NCI-H446 treated with DMSO at 0.1 percent for 48 hours (cell line): Measurements from ENCODE around the gene NRG2.

ENCODE experiments used
- DNase-seq: peaks from one replicate; lab custom pipeline; 2025; lab: John Stamatoyannopoulos, UW

Gene NRG2

DNA sequence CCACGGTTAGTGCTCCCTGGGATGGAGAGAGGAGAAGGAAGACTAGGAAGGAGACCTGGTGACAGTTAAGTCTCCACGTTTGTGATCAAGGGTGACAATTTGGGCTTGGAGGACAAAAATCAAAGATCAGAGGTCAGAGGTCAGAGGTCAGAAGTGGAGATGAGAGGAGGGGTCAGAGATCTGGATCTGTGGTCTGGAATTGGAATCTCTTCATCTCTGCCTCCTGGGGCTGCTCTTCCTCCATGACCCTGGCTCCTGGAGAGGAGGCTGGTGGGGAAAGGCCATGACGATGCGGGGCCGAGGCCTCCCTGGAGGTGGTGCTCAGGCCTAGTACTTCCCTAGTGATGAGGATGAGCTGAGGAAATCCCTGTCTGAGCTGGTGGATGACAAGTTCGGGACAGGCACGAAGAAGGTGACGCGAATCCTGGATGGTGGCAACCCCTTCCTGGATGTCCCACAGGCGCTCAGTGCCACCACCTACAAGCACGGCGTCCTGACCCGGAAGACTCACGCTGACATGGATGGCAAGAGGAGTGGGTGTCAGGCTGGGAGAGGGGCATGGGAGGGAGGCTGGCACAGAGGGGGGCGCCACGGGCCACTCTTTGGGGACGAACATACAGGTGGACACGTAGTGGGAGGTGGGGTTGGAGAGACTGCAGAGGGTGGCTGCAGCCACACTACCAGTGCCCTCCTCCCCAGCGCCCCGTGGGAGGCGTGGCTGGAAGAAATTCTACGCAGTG is 206.5 kb downstream of the NRG2 start:
- DNase-seq = no peak

DNA sequence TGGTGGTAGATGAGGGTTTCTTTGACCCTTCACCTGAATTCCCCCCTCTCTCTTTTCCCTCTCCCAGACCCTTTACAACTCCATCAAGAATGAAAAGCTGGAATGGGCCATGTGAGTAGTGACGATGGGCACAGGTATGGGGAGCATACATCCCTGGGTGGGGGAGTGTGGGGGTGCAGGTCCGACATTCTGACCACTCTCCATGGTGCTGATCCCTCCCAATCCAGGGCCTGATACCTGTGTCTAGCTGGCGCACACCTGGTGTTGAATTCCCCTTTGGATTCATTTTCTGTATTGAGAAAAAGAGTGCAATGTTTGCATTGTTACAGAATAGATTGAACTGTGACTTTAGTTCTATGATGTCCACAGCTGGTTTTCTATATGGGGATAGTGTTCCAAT is 207.4 kb downstream of the NRG2 start:
- DNase-seq = no peak

DNA sequence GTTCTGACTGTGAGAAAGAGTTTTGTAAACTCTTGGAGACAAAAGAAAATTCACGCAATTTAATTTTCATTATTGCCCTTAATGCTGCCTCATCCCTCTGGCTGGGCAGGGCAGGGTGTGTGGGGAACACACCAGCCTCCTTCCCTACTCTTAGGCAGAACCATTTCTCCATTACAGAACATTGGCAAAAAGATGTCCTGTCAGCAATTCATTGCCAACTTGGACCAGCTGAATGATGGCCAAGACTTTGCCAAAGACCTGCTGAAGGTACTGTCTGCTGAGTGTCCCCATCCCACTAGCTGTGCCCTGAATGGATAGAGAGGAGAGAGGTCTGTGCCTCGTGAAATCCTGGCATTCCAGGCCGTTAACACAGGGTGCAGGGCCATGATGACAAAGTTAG is 209.6 kb downstream of the NRG2 start:
- no peak for DNase-seq

DNA sequence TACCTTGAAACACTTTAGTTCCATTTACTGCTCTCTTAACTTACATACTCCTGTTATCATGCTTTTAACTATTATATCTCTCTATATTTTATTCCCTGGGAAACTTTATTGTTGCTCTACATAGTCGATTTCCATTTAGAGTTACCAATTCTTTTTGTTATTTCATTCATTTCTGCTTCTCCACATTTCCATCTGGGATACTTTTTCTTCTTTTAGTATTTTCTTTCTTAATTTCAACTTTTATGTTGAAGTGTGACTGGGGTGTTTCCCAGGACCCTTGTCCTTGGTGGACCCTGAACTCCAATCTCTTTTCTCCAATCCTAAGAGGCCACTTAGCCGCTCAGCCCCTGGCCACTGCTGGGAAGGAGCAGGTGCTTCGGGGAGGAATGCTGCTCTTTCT is 211.5 kb downstream of the NRG2 start:
- DNase-seq = no peak

DNA sequence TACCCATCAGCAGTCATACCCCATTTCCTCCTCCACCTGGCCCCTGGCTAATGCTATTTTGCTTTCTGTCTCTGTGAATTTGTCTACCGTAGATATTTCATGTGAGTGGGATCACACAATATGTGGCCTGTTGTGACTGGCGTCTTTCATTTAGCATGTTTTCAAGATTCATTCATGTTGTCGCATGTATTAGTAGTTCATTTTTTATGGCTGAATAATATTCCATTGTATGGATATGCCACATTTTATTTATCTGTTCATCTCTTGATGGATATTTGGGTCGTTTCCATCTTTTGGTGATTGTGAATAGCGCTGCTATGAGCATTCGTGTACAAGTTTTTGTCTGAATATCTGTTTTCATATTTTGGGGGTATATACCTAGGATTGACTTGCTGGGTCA is 213.6 kb downstream of the NRG2 start:
- DNase-seq = no peak

DNA sequence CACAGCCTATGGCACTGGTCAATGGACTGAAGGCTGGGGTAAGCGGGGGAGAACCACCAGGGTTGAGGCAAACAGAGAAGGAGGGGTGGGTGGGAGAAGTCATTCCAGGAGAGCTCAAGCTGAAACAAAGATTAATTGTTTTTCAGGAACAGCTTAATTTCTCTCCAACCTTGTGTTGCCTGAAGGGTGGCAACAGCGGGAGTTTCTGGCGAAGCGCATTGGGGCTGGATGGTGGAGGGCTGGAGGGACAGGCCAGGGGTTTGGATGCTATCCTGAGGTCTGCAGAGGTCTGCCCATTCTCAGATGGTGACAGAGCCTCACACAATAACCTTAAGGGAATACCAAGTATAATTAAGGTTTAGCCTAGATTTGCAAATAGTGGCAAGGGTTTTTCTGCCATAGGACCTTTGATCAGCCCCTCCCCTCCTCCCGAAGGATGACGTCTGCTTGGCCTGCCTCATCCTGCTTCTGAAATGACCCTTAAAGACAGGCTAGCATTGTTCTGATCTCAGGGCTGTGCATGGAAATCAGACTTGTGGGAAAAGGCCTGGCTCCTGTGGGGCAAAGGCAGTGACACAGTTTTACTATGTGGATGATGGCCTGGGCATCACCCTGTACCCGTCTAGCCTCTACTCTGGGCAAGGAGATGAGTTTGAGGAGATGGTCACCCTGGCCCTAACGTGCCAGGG is 214.7 kb downstream of the NRG2 start:
- DNase-seq = no peak

DNA sequence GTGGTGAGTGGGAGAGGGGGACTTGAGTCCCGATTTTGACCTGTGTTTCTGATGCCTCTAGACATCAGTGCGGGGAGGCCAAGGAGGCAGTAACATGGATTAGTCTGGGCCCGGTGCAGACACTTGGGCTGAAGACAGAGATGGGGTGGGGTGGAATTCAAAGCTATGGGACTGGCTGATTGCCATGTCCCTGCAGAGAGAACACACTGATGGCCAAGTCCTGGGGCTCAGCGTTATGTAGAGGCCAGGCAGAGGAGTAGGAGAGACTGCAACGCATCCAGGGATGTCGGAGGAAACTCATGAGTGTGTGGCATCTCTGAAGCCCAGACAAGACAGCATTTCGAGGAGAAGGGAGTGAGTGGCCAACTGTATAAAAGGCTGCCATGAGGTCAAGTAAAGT is 217.4 kb downstream of the NRG2 start:
- DNase-seq = no peak

DNA sequence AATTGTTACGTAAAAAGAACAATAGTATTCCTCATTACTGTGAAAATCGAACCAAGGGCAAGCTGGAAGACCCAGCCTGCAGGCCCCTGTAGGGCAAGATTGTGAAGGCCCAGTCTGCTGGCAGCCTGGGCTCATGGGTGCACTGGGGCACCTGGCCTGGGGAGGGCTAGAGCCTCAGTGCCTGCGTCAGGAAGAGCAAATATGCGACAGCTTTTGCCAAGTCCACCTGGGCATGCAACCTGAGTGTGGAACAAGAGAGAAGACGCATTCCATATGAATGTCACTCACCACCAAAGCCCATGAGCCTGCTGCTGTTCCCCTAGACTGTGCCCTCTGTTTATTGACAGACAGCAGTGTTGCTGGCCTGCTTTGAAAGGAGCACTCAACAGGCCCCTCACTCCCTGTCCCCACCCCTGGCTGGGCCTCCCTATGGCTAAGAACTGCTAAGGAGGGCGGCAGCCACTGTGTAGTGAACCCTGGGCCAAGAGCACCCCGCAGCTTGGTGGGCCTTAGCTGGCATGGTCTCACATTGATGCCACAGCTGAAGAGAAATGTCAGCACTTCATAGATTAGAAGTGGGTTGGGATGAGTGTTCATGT is 219.2 kb downstream of the NRG2 start:
- DNase-seq = no peak

DNA sequence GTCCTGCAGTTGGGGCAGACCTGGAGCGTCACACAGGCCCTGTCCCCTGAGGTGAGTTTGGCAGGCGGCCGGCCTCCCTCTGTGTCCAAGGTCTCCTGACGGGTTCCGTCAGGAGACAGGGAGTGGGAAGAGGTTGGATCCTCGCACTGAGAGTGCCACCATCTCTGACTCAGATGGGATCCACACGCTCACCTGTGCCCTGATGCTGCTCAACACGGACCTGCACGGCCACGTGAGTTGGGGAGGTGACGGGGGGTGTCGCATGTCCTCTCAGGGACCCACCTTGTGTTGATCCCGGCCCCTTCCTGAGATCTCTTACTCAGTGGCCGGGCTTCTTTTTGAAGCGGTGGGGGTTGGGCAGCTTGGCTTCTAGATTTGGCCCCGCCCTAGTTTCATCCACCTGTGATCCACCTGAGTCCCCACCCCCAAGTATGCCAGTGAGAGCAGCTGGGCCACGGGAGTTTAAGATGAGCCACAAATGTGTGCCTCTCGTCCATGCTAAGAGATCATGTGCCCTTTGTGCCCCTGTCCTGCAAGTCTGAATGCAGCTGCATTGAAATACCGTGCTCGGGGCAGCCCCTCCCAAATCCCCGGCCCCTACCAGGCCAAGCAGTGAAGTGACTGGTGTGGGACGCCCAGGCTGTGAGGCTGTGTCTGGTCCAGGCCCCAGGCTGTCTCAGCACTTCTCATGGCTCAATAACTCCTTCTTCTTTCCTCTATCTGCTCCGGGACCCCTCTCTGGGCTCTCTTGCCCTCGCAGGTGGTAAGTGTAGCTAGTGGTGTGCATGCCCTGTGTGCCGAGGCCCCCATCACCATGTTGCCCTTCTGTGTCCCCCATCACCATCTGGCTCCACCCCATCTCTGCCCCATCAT is 220.3 kb downstream of the NRG2 start:
- no peak for DNase-seq

DNA sequence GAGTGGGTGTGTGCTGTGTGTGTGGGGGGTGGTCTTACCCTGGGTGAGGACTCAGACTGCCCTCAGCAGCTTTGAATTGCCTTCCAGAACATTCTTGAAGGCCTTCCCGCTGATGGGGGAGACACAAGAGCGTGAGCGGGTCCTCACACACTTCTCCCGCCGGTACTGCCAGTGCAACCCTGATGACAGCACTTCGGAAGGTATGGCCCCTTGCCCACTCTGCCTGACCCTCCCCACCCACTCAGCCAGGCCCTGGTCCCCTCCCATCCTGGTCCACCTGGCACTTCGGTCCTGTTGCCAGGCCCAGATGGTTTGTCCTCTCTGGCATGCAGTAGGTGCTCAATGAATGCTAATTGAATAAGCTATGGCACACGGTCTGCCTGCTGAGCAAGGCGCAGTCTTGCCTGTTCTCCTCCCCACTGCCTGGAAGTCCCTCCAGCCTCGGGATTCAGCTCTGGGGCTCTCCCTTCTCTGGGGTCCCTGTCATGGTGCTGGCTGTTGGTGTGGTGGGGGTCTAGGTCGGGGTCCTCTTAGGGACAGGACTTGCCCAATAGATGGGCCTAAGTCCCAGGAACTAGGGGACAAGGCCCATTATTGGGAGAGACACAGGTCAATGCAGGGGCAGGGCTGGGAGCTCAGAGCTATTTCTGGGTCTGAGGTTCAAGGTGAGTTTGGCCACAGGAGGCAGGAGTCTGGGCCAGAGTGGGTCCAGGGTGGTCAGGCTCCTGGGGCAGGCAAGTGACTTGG is 221.1 kb downstream of the NRG2 start:
- DNase-seq = no peak

DNA sequence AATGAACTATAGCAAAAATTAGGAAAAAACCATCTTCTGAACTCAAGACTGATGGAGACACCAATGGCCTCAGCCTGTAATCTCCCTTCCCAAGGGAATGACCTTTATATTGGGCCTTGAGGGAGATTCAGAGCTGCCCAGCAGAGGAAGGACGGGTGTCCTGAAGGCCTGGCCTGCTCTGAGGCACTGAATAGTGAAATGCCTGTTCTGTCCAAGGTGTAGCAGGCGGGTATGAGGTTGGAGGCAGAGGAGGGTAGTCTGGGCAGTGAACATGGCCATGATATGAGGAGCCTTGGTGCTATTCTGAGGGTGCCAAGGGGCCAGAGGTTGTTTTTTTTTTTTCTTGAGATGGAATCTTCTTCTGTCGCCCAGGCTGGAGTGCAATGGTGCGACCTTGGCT is 222.5 kb downstream of the NRG2 start:
- no peak for DNase-seq

DNA sequence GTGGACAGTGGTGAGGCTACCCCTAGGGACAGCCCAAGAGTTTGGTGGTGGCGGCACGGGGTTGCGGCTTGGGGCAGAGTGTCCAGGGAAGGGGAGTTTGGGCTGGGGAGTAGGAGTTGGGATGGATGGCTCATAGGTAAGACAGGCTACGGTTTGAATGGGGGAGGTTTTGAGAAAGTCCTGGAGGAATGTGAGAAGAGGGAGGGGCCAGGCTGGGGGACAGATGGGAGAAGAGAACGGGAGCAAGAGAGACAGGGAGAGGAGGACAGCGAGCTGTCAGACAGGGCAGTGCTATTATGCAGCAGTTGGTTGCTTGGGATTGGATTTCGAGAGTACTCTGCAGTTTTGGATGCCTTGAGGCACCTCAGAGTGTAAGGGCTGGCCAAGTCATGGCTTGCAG is 223.0 kb downstream of the NRG2 start:
- DNase-seq = no peak

DNA sequence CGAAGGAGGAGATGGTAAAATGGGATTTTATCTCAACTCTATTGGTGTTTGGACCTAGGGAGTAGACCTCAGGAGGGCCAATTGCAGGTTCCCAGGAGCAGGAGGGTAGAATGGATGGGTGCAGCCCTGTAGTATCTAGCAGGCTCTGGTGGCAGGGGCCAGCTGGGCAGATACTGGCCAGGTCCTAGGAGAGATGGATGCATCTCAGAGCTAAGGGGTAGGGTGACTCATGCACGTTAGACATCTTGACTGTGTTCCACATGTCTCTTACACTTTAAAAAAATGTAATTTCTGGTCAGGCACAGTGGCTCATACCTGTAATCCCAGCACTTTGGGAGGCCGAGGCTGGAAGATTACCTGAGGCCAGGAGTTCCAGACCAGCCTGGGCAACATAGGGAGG is 225.1 kb downstream of the NRG2 start:
- DNase-seq = no peak

DNA sequence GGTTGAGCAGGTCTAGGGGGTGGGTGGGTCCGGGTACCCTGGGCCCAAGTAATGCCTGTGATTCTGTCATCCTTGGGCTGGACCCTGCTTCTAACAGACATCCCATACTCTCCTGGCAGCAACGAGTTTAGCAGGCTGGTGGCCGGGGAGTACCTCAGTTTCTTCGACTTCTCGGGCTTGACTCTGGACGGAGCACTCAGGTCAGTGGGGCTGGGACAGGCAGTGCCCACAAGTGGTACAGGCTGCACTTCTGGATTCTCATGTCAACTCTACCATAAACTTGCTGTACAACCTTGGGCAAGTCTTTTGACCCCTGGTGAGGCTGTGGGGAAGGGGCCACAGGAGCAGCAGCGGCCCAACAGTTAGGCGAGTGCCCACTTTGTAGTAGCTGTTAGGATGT is 225.7 kb downstream of the NRG2 start:
- DNase-seq = no peak

DNA sequence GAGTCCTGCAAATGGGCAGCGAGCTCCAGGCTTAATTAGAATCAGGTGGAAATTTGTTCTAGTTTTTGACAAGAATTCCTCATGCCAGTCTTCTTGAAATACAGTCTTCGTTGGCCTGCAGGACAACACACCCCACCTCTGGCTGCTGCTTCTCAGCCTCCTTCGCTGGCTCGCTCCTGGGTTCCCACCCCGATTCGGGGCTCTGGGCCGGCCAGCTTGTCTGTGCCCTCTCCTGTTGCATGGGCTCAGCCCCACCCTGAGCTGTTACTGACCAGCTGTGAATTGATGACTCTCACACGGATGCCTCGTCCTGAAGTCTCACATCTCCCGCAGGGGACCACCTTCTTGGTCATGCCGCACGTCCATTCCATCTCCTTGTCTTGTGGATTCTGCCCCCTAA is 226.5 kb downstream of the NRG2 start:
- no peak for DNase-seq

DNA sequence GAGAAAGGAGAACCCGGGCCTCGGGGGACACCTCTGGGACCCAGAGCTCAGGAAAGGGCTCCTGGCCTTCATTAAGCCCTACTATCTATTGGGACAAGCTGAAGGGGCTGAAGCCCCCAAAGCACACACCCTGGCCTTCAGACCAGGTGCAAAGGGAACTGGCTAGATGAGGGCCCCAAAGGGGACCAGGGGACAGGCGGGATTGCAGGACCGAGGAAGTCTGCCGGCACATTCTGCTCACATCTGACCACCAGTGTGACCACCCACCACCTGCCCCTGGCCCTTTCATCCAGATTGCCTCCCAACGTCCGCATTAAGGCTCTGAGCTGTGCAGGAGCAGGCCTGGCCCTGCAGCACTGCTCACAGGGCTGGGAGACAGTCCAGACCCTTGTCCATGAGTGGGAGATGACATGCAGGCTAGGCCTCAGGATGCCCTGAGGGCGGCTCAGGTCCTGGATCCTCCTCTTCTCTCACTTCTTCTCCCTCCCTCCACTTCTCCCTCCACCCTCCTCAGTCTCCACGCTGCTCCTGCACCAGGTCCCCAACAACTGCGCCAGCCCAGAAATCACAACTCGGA is 228.3 kb downstream of the NRG2 start:
- DNase-seq = no peak

DNA sequence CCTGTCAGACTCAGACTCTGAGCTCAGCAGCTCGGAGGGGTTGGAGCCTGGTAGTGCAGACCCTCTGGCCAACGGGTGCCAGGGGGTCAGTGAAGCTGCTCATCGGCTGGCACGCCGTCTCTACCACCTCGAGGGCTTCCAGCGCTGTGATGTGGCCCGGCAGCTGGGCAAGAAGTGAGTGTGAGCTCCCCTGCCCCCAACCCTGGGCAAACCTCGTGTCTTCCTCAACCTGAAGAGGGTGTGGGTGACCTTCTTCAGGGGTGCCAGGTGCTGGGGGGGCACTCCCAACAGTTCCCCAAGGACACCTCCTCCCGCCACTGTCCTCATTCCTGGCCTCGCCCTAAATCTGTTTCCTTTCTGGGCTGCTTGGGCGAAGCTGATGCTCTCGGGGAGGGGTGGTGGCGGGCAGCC is 228.9 kb downstream of the NRG2 start:
- DNase-seq = no peak

DNA sequence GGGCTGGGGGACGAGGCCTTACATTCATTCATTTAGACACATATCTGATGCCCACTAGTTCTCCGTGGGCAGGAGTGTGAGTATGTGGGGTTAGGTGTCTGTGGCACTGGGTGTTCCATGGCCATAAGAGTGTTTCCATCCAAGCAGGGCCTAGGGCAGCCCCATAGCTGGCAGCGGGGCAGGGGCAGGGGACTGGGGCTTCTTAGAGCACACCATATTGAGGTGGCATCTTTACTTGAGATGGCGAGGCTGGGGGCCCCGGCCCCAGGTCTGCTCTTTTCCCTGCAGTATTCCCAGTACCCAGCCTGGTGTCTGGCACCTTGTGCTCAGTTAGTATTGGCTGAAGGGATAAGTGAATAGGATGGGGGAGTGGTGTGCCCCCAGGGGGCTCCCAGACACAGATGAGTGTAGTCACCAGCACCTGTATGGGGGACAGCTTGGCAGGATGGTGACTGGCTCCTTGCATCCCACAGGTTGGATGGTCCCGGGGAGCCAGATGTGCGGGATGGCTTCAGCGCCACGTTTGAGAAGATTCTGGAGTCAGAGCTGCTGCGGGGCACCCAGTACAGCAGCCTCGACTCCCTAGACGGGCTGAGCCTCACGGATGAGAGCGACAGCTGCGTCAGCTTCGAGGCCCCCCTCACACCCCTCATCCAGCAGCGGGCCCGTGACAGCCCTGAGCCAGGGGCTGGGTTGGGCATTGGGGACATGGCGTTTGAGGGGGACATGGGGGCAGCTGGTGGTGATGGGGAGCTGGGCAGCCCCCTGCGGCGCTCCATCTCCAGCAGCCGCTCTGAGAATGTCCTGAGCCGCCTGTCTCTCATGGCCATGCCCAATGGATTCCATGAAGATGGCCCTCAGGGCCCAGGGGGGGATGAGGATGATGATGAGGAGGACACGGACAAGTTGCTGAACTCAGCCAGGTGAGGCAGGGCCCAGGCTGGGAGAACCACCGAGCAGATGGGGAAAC is 230.0 kb downstream of the NRG2 start:
- no peak for DNase-seq

DNA sequence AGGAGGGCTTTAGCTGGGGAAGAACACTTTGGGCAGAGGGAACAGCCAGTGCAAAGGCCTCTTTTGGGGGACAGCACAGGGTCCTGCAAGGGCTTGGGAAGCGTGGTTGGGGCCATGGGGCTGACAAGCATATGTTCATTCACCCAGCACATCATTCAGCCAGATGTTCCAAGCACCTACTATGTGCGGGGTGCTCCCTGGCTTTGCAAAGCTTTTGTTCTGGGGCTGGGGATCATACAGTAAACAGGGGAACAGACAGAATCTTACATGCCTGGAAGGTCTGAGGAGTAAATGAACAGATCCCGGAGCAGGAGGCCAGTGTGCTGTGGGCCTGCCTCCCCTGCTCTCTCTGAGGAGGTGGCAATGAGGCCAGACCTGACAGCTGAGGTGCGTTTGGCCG is 230.8 kb downstream of the NRG2 start:
- DNase-seq = no peak

DNA sequence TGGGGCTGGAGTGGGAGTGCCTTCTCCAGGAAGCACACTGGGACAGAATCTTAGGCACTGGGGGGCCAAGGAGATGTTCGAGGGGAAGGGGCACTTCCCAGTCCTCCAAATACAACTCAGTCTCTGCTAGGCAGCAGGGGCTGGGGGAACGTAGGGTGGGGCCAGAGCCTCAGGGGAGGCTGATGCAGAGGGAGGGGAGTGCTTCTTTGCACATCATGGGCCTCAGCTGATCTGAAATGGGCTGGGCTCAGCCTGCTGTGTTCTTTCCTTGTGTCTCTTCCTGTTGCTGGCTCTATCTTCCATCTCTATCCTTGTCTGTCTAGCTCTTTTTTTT is 231.9 kb downstream of the NRG2 start:
- DNase-seq = no peak
